Skin epidermis (tissue), 12 donors: ENCODE data around the gene PLEKHA5.
"Not testable (repeated sequence)": the region's sequence is repeated elsewhere in the genome, so short reads cannot be mapped to it uniquely, and the experiment has no call there.

Experiments used
- H3K27ac ChIP-seq, 21 experiments: fragments of 200-600 bp; sonication (generic) in 11 of 21; one replicate each; pipeline ENCODE4 v1.5.0; 2020; ENCODE audit warnings: mild to moderate bottlenecking in 3 of 21, inconsistent platforms in 2 of 21, moderate library complexity in 2 of 21
- H3K4me3 ChIP-seq, 7 experiments: fragments of 200-600 bp; sonication (generic) in 2 of 7; one replicate each; pipeline ENCODE4 v1.5.0; 2020; ENCODE audit warnings: inconsistent platforms in 2 of 7, mild to moderate bottlenecking in 2 of 7, moderate library complexity in 1 of 7

PLEKHA5 gene

GRCh38 chr12:19223018-19223417 is 93.5 kb downstream of the PLEKHA5 start:
- no peak overlapping the region for H3K4me3 ChIP-seq
- H3K27ac ChIP-seq = peak overlapping the region in 1 of 21 experiments; percentile 37

GRCh38 chr12:19223695-19224094 is 94.2 kb downstream of the PLEKHA5 start:
- Histone ChIP-seq H3K4me3 (no peak overlapping the region), H3K27ac (peak overlapping the region in 1 of 21 experiments; percentile 37)

- no peak overlapping the region for H3K27ac ChIP-seq
- no peak overlapping the region for H3K4me3 ChIP-seq
Measured at GRCh38 chr12:19224746-19225145, 95.2 kb downstream of the PLEKHA5 start.

GRCh38 chr12:19227190-19227879 is 97.8 kb downstream of the PLEKHA5 start:
- H3K27ac ChIP-seq = no peak overlapping the region

GRCh38 chr12:19227880-19228210 is 98.3 kb downstream of the PLEKHA5 start:
- H3K27ac ChIP-seq = no peak overlapping the region

More at GRCh38 chr12:19227190-19227879, 97.8 kb downstream of the PLEKHA5 start:
- H3K4me3 ChIP-seq = no peak overlapping the region

GRCh38 chr12:19229021-19229420 is 99.5 kb downstream of the PLEKHA5 start:
- H3K27ac ChIP-seq = peak overlapping the region in 1 of 21 experiments; percentile 35
- not testable (repeated sequence) for H3K4me3 ChIP-seq

More at GRCh38 chr12:19227880-19228210, 98.3 kb downstream of the PLEKHA5 start:
- no peak overlapping the region for H3K4me3 ChIP-seq

GRCh38 chr12:19230299-19230866 is 100.8 kb downstream of the PLEKHA5 start:
- peak overlapping the region in 1 of 21 experiments; percentile 58 for H3K27ac ChIP-seq
- no peak overlapping the region for H3K4me3 ChIP-seq

- H3K27ac ChIP-seq = peak overlapping the region in 1 of 21 experiments; percentile 58
Measured at GRCh38 chr12:19230896-19231295, 101.4 kb downstream of the PLEKHA5 start.

GRCh38 chr12:19234171-19234704 is 104.7 kb downstream of the PLEKHA5 start:
- H3K4me3 ChIP-seq = no peak overlapping the region
- peak overlapping the region in 15 of 21 experiments; percentile 5 to 78 (median 38) for H3K27ac ChIP-seq

More at GRCh38 chr12:19230896-19231295, 101.4 kb downstream of the PLEKHA5 start:
- no peak overlapping the region for H3K4me3 ChIP-seq

GRCh38 chr12:19234981-19235871 is 105.7 kb downstream of the PLEKHA5 start:
- Histone ChIP-seq H3K27ac (peak overlapping the region in 12 of 21 experiments; percentile 5 to 78 (median 34)), H3K4me3 (no peak overlapping the region)

- H3K4me3 ChIP-seq = no peak overlapping the region
- H3K27ac ChIP-seq = peak overlapping the region in 2 of 21 experiments; percentile 4 to 35
Measured at GRCh38 chr12:19236656-19237055, 107.1 kb downstream of the PLEKHA5 start.

- Histone ChIP-seq H3K4me3 (no peak overlapping the region), H3K27ac (peak overlapping the region in 4 of 21 experiments; percentile 1 to 57 (median 44))
Measured at GRCh38 chr12:19238540-19238939, 109.0 kb downstream of the PLEKHA5 start.

GRCh38 chr12:19239102-19239501 is 109.6 kb downstream of the PLEKHA5 start:
- Histone ChIP-seq H3K27ac (peak overlapping the region in 6 of 21 experiments; percentile 1 to 51 (median 14)), H3K4me3 (no peak overlapping the region)

- H3K27ac ChIP-seq = peak overlapping the region in 4 of 21 experiments; percentile 4 to 36 (median 24)
- no peak overlapping the region for H3K4me3 ChIP-seq
Measured at GRCh38 chr12:19239616-19240234, 110.2 kb downstream of the PLEKHA5 start.

- Histone ChIP-seq H3K4me3 (no peak overlapping the region), H3K27ac (peak overlapping the region in 5 of 21 experiments; percentile 26 to 65 (median 51))
Measured at GRCh38 chr12:19242581-19242980, 113.0 kb downstream of the PLEKHA5 start.

- Histone ChIP-seq H3K27ac (peak overlapping the region in 6 of 21 experiments; percentile 7 to 63 (median 25)), H3K4me3 (no peak overlapping the region)
Measured at GRCh38 chr12:19243551-19243950, 114.0 kb downstream of the PLEKHA5 start.

GRCh38 chr12:19244312-19244711 is 114.8 kb downstream of the PLEKHA5 start:
- H3K27ac ChIP-seq = peak overlapping the region in 8 of 21 experiments; percentile 2 to 63 (median 24)
- no peak overlapping the region for H3K4me3 ChIP-seq

- H3K27ac ChIP-seq = peak overlapping the region in 5 of 21 experiments; percentile 3 to 63 (median 31)
Measured at GRCh38 chr12:19245106-19245505, 115.6 kb downstream of the PLEKHA5 start.

GRCh38 chr12:19245666-19246065 is 116.1 kb downstream of the PLEKHA5 start:
- H3K4me3 ChIP-seq = no peak overlapping the region

More at GRCh38 chr12:19245106-19245505, 115.6 kb downstream of the PLEKHA5 start:
- H3K4me3 ChIP-seq = no peak overlapping the region

More at GRCh38 chr12:19245666-19246065, 116.1 kb downstream of the PLEKHA5 start:
- no peak overlapping the region for H3K27ac ChIP-seq
